AG04450 (cell line): ENCODE data around the gene MED29. TPM values are rescaled to one million over a fixed set of nuclear protein-coding genes. Genes with fewer than 3 reads are reported as not detected.
A peak's percentile ranks its signal among the peaks of the same experiment; 100 is the strongest.

Experiments used
- CTCF ChIA-PET: fragments of 300-600, 350-600 bp; formaldehyde crosslinking; extraction: SDS; loops from one replicate; lab custom pipeline; 2022; ENCODE audit warnings: antibody characterized with exemption, inconsistent platforms; lab: Charles Lee
- POLR2A ChIA-PET: fragments of 350-600 bp; formaldehyde crosslinking; extraction: SDS; loops from one replicate; lab custom pipeline; 2021; ENCODE audit warnings: antibody characterized with exemption, inconsistent platforms; lab: Yijun Ruan, JAX
- DNase-seq: peaks from one replicate; pipeline ENCODE4 v3.0.0-alpha.2; 2011; ENCODE audit warnings: low read depth, low spot score
- H3K27ac ChIP-seq: one replicate; pipeline ENCODE4 v1.5.1; 2012; ENCODE audit warnings: low read depth, low read length, control low read depth
- H3K27me3 ChIP-seq: one replicate; pipeline ENCODE4 v1.6.0; 2012; ENCODE audit warnings: low read length; ENCODE audit not compliant: control insufficient read depth, insufficient read depth
- H3K4me3 ChIP-seq: 2 replicates; pipeline ENCODE4 v1.5.1; 2011; ENCODE audit warnings: mild to moderate bottlenecking, low read depth, low read length, control low read depth
- H3K9me3 ChIP-seq: 2 replicates; pipeline ENCODE4 v1.5.1; 2012; ENCODE audit warnings: low read length; ENCODE audit not compliant: control insufficient read depth, insufficient read depth
- polyA plus RNA-seq: library from polyadenylated mRNA; depleted of rRNA; stranded (reverse); fragments of >200 nt; gene quantifications from 2 replicates; pipeline ENCODE4 v1.2.3, GENCODE V29; 2011
- TF ChIP-seq, protein P1 (sequence below): IDR thresholded peaks from 2 replicates; pipeline ENCODE4 v1.5.1; 2011; ENCODE audit warnings: low read depth, low read length, control low read depth, inconsistent platforms

MED29 gene
- polyA plus RNA-seq, 1 experiment, result 28.0 TPM

DNA sequence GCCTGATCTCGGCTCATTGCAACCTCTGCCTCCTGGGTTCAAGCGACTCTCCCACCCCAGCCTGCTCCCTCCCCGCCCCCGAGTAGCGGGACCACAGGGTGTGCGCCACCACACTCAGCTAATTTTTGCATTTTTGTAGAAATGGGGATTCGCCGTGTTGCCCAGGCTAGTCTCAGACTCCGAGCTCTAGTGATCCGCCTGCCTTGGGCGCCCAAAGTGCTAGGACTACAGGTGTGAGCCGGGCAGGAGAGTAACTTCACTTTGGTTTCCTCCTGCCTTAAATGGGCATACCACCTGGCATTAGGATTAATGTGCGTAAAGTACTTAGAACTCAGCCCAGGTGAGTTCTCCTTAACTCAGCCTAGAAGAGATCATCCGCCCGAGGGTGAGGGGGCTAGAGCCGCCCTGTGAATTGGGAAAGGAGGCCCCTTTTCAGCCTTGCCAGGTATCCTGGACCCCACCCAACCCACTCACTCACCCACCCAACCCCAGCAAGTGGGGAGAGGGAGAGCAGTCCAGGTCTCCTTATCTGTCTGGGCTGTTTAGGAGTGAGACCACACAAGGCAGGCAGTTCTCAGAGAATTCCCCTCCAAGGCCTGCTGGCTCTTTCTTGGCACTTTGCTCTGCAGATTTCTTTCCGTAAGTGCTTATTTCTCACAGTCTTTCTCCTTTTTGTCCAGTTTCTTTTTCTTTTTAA is 14.2 kb downstream of the MED29 start:
- ChIA-PET CTCF (interaction anchor here (0.6 kb wide), 1 partner anchor 437 kb away, joined by 3 read pairs; no protein-coding TSS in a partner anchor), POLR2A (interaction anchor here (0.7 to 3.7 kb wide), 2 partner anchors 13 to 30 kb away, joined by 4 to 20 read pairs; partner anchors contain the start of gene RPS16)
- TF ChIP-seq, protein P1, sequence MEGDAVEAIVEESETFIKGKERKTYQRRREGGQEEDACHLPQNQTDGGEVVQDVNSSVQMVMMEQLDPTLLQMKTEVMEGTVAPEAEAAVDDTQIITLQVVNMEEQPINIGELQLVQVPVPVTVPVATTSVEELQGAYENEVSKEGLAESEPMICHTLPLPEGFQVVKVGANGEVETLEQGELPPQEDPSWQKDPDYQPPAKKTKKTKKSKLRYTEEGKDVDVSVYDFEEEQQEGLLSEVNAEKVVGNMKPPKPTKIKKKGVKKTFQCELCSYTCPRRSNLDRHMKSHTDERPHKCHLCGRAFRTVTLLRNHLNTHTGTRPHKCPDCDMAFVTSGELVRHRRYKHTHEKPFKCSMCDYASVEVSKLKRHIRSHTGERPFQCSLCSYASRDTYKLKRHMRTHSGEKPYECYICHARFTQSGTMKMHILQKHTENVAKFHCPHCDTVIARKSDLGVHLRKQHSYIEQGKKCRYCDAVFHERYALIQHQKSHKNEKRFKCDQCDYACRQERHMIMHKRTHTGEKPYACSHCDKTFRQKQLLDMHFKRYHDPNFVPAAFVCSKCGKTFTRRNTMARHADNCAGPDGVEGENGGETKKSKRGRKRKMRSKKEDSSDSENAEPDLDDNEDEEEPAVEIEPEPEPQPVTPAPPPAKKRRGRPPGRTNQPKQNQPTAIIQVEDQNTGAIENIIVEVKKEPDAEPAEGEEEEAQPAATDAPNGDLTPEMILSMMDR, result no peak
- Histone ChIP-seq H3K27ac (no peak overlapping the region), H3K9me3 (peaks cover 8% of the 10 kb centered on the region; the same call in 1 of the 2 replicates), H3K27me3 (no peaks in the 10 kb centered on the region), H3K4me3 (no peak overlapping the region)
- DNase-seq, result no peak

DNA sequence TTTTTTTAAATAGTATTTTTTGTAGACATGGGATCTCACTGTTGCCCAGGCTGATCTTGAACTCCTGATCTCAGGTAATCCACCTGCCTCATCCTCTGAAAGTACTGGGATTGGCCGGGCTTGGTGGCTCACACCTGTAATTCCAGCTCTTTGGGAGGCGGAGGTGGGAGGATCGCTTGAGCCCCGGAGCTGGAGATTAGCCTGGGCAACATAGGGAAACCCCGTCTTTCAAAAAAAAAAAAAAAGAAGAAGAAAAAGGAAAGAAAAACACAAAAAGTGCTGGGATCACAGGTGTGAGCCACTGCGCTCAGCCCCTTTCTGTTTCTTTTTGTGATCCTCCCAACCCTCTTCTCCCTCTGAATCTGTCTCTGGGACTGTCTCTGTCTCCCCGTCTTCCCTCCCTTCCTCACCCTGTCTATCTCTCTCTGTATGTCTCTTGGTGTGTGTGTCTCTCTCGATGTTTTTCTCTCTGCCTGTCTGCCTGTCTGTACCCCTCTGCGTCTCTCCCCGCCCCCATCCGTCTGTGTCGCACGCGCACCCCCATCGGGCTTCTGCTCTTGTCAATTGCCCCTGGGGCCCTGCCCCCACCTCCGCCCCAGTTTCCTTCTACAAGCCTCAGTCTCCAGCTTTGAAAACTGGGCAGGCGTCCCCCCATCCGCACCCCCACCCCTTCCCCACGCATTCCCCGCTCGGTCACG is 14.9 kb downstream of the MED29 start:
- Histone ChIP-seq H3K27ac (peak overlapping the region; percentile 39), H3K9me3 (peaks cover 8% of the 10 kb centered on the region; the same call in 1 of the 2 replicates), H3K27me3 (no peaks in the 10 kb centered on the region), H3K4me3 (peak overlapping the region; percentile 93)
- TF ChIP-seq, protein P1, result no peak
- no peak for DNase-seq
- ChIA-PET POLR2A (interaction anchor here (0.6 to 3.8 kb wide), 7 partner anchors 8 to 1813 kb away, joined by 3 to 27 read pairs (median 4); partner anchors contain the start of genes AXL, MED29, PAF1 and RPS16), CTCF (interaction anchor here (1.1 kb wide), 1 partner anchor 9 kb away, joined by 4 read pairs; no protein-coding TSS in a partner anchor)

DNA sequence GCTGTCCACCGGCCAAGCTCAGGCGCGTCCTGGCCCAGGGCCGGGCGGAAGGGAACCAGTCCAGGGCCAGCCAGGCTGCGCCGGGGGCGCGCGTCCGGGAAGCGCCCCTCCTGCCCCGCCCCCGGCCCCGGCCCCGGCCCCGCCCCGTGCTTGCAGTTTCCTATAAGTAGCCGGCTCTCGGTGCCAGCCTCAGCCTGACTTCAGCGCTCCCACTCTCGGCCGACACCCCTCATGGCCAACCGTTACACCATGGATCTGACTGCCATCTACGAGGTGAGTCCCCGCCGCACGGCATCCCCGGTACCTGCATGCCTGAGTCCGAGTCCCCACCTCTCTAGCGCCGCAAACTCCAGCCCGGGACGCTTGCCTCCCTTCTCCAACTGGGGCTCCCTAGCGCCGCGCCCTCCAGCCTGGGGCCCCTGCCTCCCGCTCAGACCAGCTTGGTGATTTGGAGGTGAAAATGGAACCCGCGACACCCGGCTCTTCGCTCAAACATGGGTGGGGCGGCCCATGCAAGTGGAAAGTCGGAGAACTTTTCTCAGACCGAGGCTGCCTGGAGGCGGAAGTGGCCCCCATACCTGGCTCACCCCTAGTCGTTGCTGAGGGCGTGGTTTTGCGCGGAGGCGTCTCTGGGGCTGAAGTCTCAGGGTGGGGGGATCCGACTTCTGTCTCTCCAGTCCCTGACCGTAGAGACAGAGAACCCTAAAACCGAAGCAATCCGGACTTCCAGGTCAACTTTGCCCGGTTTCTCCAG is 15.7 kb downstream of the MED29 start, which contains the start of gene ZFP36:
ZFP36 (plus strand) TSS at position 192 of the 754 bp plus-strand sequence; CDS start at position 250, 58 bp downstream.
- ChIA-PET POLR2A (interaction anchor here (0.6 to 3.8 kb wide), 6 partner anchors 9 to 1812 kb away, joined by 3 to 27 read pairs (median 12); partner anchors contain the start of genes AXL, MED29, PAF1 and RPS16), CTCF (interaction anchor here (1.1 to 2.7 kb wide), 2 partner anchors 9 to 10 kb away, joined by 4 to 12 read pairs; no protein-coding TSS in a partner anchor)

DNA sequence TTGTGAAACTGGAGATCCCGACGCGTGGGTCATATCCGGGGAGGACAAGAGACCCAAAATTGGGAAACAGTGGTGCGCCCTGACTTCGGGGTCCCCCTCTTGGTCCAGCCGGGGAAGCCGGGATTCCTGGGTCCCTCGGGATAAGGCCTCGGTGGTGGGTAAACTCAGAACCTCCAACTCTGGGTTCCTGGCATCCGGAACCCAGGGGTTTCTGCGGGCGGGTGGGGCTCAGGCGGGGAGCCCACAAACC is 16.2 kb downstream of the MED29 start:
- peaks cover 8% of the 10 kb centered on the region; the same call in 1 of the 2 replicates for H3K9me3 ChIP-seq
- ChIA-PET POLR2A (interaction anchor here (3.7 to 3.8 kb wide), 3 partner anchors 9 to 29 kb away, joined by 20 to 27 read pairs (median 22); partner anchors contain the start of genes MED29, PAF1 and RPS16), CTCF (interaction anchor here (2.7 kb wide), 1 partner anchor 9 kb away, joined by 12 read pairs; no protein-coding TSS in a partner anchor)
- H3K4me3 ChIP-seq, result peak overlapping the region; percentile 93
- TF ChIP-seq, protein P1, result no peak
- H3K27ac ChIP-seq, result peak overlapping the region; percentile 81
- DNase-seq, result no peak
- H3K27me3 ChIP-seq, result no peaks in the 10 kb centered on the region

More for the DNA sequence above, 15.7 kb downstream of the MED29 start, which contains the start of gene ZFP36:
- DNase-seq, result peak; percentile 60
- Histone ChIP-seq H3K9me3 (peaks cover 8% of the 10 kb centered on the region; the same call in 1 of the 2 replicates), H3K4me3 (peak within 1 kb of the TSS; percentile 93), H3K27ac (peak within 1 kb of the TSS; percentile 81), H3K27me3 (no peaks in the 10 kb centered on the region)
- TF ChIP-seq, protein P1, result no peak
